Measurements from ENCODE around the gene PAX2.

- no peak for TF ChIP-seq FOXP4 (CRISPR knock-in tag; IDR thresholded peaks at IDR 0.05)
- no peak for TF ChIP-seq CTCF (IDR thresholded peaks at IDR 0.05)
- no peak for TF ChIP-seq USF2 (CRISPR knock-in tag; IDR thresholded peaks at IDR 0.05)
- no peak for TF ChIP-seq SOX15 (CRISPR knock-in tag; IDR thresholded peaks at IDR 0.05)
- TF ChIP-seq, protein P1, sequence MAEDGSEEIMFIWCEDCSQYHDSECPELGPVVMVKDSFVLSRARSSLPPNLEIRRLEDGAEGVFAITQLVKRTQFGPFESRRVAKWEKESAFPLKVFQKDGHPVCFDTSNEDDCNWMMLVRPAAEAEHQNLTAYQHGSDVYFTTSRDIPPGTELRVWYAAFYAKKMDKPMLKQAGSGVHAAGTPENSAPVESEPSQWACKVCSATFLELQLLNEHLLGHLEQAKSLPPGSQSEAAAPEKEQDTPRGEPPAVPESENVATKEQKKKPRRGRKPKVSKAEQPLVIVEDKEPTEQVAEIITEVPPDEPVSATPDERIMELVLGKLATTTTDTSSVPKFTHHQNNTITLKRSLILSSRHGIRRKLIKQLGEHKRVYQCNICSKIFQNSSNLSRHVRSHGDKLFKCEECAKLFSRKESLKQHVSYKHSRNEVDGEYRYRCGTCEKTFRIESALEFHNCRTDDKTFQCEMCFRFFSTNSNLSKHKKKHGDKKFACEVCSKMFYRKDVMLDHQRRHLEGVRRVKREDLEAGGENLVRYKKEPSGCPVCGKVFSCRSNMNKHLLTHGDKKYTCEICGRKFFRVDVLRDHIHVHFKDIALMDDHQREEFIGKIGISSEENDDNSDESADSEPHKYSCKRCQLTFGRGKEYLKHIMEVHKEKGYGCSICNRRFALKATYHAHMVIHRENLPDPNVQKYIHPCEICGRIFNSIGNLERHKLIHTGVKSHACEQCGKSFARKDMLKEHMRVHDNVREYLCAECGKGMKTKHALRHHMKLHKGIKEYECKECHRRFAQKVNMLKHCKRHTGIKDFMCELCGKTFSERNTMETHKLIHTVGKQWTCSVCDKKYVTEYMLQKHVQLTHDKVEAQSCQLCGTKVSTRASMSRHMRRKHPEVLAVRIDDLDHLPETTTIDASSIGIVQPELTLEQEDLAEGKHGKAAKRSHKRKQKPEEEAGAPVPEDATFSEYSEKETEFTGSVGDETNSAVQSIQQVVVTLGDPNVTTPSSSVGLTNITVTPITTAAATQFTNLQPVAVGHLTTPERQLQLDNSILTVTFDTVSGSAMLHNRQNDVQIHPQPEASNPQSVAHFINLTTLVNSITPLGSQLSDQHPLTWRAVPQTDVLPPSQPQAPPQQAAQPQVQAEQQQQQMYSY (CRISPR knock-in tag; IDR thresholded peaks at IDR 0.05), result no peak
- TF ChIP-seq ZNF219 (CRISPR knock-in tag; IDR thresholded peaks at IDR 0.05; ENCODE audit: borderline replicate concordance), result no peak
- no peak for TF ChIP-seq ZNF512 (CRISPR knock-in tag; IDR thresholded peaks at IDR 0.05; ENCODE audit: borderline replicate concordance)
- no peak for TF ChIP-seq TEAD4 (CRISPR knock-in tag; IDR thresholded peaks at IDR 0.05)
- TF ChIP-seq AFF4 (CRISPR knock-in tag; IDR thresholded peaks at IDR 0.05; ENCODE audit: borderline replicate concordance), result no peak
- no peak for TF ChIP-seq ATF2 (CRISPR knock-in tag; IDR thresholded peaks at IDR 0.05; ENCODE audit: borderline replicate concordance, low read depth)
These were observed 3.1 kb downstream of the PAX2 start for GRCh38 chr10:100748231-100749058.

Measured in WTC11 (cell line).